Measurements from ENCODE around the gene LTBP1. TPM values are rescaled to one million over a fixed set of nuclear protein-coding genes. Genes with fewer than 3 reads are reported as not detected.
A peak's percentile ranks its signal among the peaks of the same experiment; 100 is the strongest.

The LTBP1 gene
- total RNA-seq, 1 donor from 2014 or later = 36.0 TPM

DNA sequence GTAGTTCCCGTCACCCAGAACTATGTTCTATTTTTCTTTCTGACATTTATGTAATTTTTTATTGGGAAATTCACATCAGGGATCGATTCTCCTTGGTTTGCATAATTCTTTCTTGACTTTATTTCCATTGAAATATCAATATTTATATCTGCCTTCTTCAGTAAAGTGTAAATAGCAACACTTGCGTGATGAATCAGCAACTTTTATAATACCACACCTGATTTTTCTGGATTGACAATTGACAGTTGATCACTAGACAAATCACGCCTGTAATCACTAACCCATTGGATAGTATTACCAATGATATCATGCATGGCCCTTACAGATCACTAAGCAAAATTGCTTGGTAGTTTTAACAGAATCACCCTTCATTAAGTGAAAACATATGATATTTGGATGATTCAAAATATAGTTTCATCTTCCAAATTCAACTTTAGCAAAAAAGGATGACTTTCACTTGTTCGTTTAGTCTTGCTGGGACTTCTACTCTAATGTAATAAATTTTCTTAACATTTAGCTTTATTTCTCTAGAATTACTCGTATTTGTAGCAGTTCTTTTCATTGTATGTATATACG lies 390.7 kb downstream of the LTBP1 start:
- no peak for DNase-seq
- no peaks in the 10 kb centered on the region for H3K36me3 ChIP-seq
- H3K27ac ChIP-seq = no peak overlapping the region
- no peaks in the 10 kb centered on the region for H3K9me3 ChIP-seq
- ATAC-seq = no peak
- no peaks in the 10 kb centered on the region for H3K4me1 ChIP-seq
- no peak overlapping the region for H3K4me3 ChIP-seq
- H3K27me3 ChIP-seq = no peaks in the 10 kb centered on the region
- intact Hi-C loops (cut with DNase I) = no loop called here
- TF ChIP-seq, protein P1, sequence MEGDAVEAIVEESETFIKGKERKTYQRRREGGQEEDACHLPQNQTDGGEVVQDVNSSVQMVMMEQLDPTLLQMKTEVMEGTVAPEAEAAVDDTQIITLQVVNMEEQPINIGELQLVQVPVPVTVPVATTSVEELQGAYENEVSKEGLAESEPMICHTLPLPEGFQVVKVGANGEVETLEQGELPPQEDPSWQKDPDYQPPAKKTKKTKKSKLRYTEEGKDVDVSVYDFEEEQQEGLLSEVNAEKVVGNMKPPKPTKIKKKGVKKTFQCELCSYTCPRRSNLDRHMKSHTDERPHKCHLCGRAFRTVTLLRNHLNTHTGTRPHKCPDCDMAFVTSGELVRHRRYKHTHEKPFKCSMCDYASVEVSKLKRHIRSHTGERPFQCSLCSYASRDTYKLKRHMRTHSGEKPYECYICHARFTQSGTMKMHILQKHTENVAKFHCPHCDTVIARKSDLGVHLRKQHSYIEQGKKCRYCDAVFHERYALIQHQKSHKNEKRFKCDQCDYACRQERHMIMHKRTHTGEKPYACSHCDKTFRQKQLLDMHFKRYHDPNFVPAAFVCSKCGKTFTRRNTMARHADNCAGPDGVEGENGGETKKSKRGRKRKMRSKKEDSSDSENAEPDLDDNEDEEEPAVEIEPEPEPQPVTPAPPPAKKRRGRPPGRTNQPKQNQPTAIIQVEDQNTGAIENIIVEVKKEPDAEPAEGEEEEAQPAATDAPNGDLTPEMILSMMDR (IDR thresholded peaks at IDR 0.05) = no peak

DNA sequence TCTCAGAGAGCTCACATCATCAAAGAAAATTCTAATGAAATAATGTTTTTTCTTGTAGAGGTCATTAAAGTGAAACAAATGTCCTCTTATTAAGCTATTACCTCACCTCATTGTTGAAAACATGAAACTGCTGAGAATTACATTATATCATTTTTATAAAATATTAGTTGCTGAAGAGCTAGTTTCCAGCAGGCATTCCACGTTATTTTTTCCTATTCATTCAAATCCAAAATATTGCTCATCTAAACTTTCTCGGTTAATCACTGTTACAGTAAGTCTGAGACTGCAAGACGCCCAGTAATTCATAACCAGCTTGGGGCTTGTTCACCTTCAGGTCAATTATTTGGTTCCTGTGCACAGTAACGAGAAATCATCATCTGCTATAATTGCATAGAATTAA lies 391.2 kb downstream of the LTBP1 start:
- H3K4me3 ChIP-seq = no peak overlapping the region
- DNase-seq (no peak), ATAC-seq (no peak)
- TF ChIP-seq, protein P1 (IDR thresholded peaks at IDR 0.05) = no peak
- H3K27me3 ChIP-seq = no peaks in the 10 kb centered on the region
- intact Hi-C loops (cut with DNase I) = no loop called here
- H3K9me3 ChIP-seq = no peaks in the 10 kb centered on the region
- H3K36me3 ChIP-seq = no peaks in the 10 kb centered on the region
- H3K27ac ChIP-seq = no peak overlapping the region
- no peaks in the 10 kb centered on the region for H3K4me1 ChIP-seq

DNA sequence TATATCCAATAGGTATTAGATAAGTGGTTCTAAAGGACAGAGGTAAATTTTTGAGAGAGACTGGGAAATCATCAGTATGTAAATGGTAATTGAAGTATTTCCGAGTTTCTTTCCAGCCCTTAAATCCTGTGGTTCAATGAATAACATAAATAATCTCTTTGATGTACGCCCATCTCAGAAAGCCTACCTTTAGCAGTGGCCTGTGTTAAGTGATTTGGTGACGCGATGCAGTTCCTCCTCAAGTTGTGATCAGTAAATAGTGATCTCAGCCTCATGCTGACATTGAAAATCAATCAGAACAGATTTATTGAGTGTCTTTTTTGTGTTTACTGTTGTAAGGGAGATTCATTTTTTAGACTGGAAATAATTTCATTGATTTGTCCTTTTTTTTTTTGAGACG lies 392.5 kb downstream of the LTBP1 start:
- no peak for DNase-seq
- intact Hi-C loops (cut with DNase I) = no loop called here
- no peak overlapping the region for H3K4me3 ChIP-seq
- H3K9me3 ChIP-seq = no peaks in the 10 kb centered on the region
- no peaks in the 10 kb centered on the region for H3K4me1 ChIP-seq
- no peaks in the 10 kb centered on the region for H3K27me3 ChIP-seq
- no peak overlapping the region for H3K27ac ChIP-seq
- no peaks in the 10 kb centered on the region for H3K36me3 ChIP-seq
- TF ChIP-seq, protein P1 (IDR thresholded peaks at IDR 0.05) = no peak
- ATAC-seq = no peak

DNA sequence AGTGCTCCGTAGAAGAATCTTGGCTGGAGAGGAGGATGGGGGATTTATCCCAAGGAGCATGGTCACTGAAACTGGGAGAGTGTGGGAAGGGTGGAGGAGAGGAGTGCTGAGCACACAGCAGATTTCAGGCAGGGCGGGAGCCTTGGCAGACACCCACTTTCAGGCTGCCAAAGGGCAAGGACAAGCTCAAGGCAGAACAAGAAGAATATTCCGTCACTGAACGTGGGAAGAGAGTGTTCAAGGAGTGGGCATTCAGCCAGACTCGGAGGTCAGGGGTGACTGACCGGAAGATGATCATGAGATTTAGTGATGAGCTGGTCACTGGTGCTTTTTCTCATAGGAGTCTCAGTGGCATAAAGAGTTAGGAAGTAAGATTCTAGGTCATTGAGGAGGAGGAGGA lies 393.5 kb downstream of the LTBP1 start:
- TF ChIP-seq, protein P1 (IDR thresholded peaks at IDR 0.05) = no peak
- no peaks in the 10 kb centered on the region for H3K4me1 ChIP-seq
- no peak overlapping the region for H3K27ac ChIP-seq

DNA sequence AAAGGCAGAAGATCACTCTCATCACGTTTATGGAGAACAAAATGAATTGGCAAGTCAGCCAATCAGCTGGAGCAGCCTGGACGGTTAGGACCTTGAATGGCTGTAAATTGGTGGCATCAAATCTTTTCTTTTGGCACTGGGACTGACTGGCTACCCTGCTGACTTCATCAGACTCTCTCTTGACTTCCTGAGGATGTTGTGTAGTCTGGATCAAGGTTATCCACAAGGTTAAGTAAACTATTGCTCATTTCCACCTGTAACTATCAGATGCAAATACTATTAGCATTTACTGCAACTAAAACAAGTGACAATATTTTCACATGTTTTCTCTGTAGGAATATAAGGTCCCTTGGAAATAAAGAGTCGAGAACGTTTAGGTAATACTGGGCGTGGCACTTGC lies 395.4 kb downstream of the LTBP1 start:
- ATAC-seq (no peak), DNase-seq (no peak)
- Histone ChIP-seq H3K9me3 (no peaks in the 10 kb centered on the region), H3K27me3 (no peaks in the 10 kb centered on the region), H3K36me3 (no peaks in the 10 kb centered on the region), H3K4me1 (no peaks in the 10 kb centered on the region), H3K4me3 (no peak overlapping the region), H3K27ac (no peak overlapping the region)
- TF ChIP-seq, protein P1 (IDR thresholded peaks at IDR 0.05) = no peak
- intact Hi-C loops (cut with DNase I) = no loop called here

More for the DNA sequence above, 393.5 kb downstream of the LTBP1 start:
- H3K27me3 ChIP-seq = no peaks in the 10 kb centered on the region
- H3K36me3 ChIP-seq = no peaks in the 10 kb centered on the region
- ATAC-seq (peak; percentile 66), DNase-seq (peak; percentile 63)
- H3K9me3 ChIP-seq = no peaks in the 10 kb centered on the region
- intact Hi-C loops (cut with DNase I) = no loop called here
- H3K4me3 ChIP-seq = no peak overlapping the region

DNA sequence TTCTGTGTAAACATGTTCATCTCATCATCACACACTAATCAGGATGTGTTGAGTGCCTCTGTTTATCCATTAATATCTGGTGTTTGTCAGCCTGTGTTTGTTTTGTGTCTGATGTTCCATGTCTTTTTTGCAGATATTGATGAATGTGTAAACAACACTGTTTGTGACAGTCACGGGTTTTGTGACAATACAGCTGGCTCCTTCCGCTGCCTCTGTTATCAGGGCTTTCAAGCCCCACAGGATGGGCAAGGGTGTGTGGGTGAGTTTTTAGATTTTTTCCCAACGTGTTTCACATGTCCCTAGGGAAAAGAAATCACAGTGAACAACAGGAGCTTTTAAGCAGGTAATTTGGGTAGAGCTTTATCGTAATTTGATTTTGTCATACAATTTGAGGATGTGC lies 396.0 kb downstream of the LTBP1 start:
- Histone ChIP-seq H3K9me3 (no peaks in the 10 kb centered on the region), H3K4me1 (no peaks in the 10 kb centered on the region), H3K36me3 (no peaks in the 10 kb centered on the region), H3K27me3 (no peaks in the 10 kb centered on the region), H3K27ac (no peak overlapping the region), H3K4me3 (no peak overlapping the region)
- no peak for DNase-seq
- intact Hi-C loops (cut with DNase I) = no loop called here
- TF ChIP-seq, protein P1 (IDR thresholded peaks at IDR 0.05) = no peak
- no peak for ATAC-seq
